GM23338 (cell line): ENCODE measurements around the gene AANAT. TPM values are rescaled to one million over a fixed set of nuclear protein-coding genes. Genes with fewer than 3 reads are reported as not detected.
A peak's percentile ranks its signal among the peaks of the same experiment; 100 is the strongest.

Experiments used
- ATAC-seq: fragments of 200-7000 bp; cut with Tn5 transposase; 3 replicates; pipeline ENCODE4 v1.9.1; 2020
- DNase-seq: peaks from one replicate; pipeline ENCODE4 v3.0.0-alpha.2; 2015; ENCODE audit warnings: low spot score
- H2AFZ ChIP-seq: fragments of 200-600 bp; sonication (generic); 2 replicates; pipeline ENCODE4 v1.8.0; 2016; ENCODE audit warnings: antibody characterized with exemption, mild to moderate bottlenecking, moderate library complexity
- H3F3A ChIP-seq: fragments of 200-600 bp; sonication (generic); replicated peaks from 2 replicates; pipeline ENCODE4 v1.8.0; 2017; ENCODE audit warnings: antibody characterized with exemption, mixed run types, low read depth
- H3K27ac ChIP-seq: fragments of 200-600 bp; sonication (generic); 2 replicates; pipeline ENCODE4 v1.6.1; 2016; ENCODE audit warnings: low read depth
- H3K27me3 ChIP-seq: fragments of 200-600 bp; sonication (generic); 2 replicates; pipeline ENCODE4 v1.8.0; 2016; ENCODE audit warnings: mild to moderate bottlenecking, mixed run types, moderate library complexity; ENCODE audit not compliant: insufficient read depth
- H3K36me3 ChIP-seq: fragments of 200-600 bp; sonication (generic); 2 replicates; pipeline ENCODE4 v1.8.0; 2016; ENCODE audit warnings: mild to moderate bottlenecking; ENCODE audit not compliant: insufficient read depth
- H3K4me1 ChIP-seq: fragments of 200-600 bp; sonication (generic); 2 replicates; pipeline ENCODE4 v1.8.0; 2016; ENCODE audit warnings: mild to moderate bottlenecking, moderate library complexity; ENCODE audit not compliant: insufficient read depth
- H3K4me2 ChIP-seq: fragments of 200-600 bp; sonication (generic); 2 replicates; pipeline ENCODE4 v1.7.1; 2017; ENCODE audit warnings: mixed run types
- H3K4me3 ChIP-seq: fragments of 200-600 bp; sonication (generic); 2 replicates; pipeline ENCODE4 v1.6.1; 2016; ENCODE audit warnings: mixed run types
- H3K79me2 ChIP-seq: fragments of 200-600 bp; sonication (generic); replicated peaks from 2 replicates; pipeline ENCODE4 v1.8.0; 2017; ENCODE audit warnings: mild to moderate bottlenecking; ENCODE audit not compliant: insufficient read depth
- H3K9me2 ChIP-seq: fragments of 200-600 bp; sonication (generic); 2 replicates; pipeline ENCODE4 v1.8.0; 2017; ENCODE audit not compliant: insufficient read depth
- H4K20me1 ChIP-seq: fragments of 200-600 bp; sonication (generic); replicated peaks from 2 replicates; pipeline ENCODE4 v1.8.0; 2017; ENCODE audit warnings: mild to moderate bottlenecking; ENCODE audit not compliant: insufficient read depth
- H3K27ac Mint-ChIP-seq: 2 replicates; pipeline ENCODE4 v1.8.0; 2020; ENCODE audit warnings: inconsistent platforms, mild to moderate bottlenecking, moderate library complexity, mixed read lengths
- H3K27me3 Mint-ChIP-seq: 3 replicates; pipeline ENCODE4 v1.8.0; 2022; ENCODE audit warnings: low read depth, mild to moderate bottlenecking, moderate library complexity, mixed read lengths, inconsistent platforms; ENCODE audit not compliant: insufficient read depth, poor library complexity
- H3K36me3 Mint-ChIP-seq: 3 replicates; pipeline ENCODE4 v1.8.0; 2021; ENCODE audit warnings: low read depth, mild to moderate bottlenecking, inconsistent platforms, moderate library complexity, mixed read lengths
- H3K4me1 Mint-ChIP-seq: 3 replicates; pipeline ENCODE4 v1.8.0; 2020; ENCODE audit warnings: mild to moderate bottlenecking, inconsistent platforms, mixed read lengths
- H3K4me3 Mint-ChIP-seq: 3 replicates; pipeline ENCODE4 v1.8.0; 2021; ENCODE audit warnings: moderate library complexity, mild to moderate bottlenecking, inconsistent platforms, mixed read lengths
- H3K9me3 Mint-ChIP-seq: 3 replicates; pipeline ENCODE4 v1.8.0; 2020; ENCODE audit warnings: moderate library complexity, mild to moderate bottlenecking, inconsistent platforms, mixed read lengths
- EZH2 ChIP-seq: fragments of 200-600 bp; sonication (generic); IDR thresholded peaks from one replicate; pipeline ENCODE4 v1.8.0; 2017; ENCODE audit warnings: antibody characterized with exemption, mild to moderate bottlenecking, low read depth; ENCODE audit not compliant: unreplicated experiment
- EZH2phosphoT487 ChIP-seq: fragments of 200-600 bp; sonication (generic); IDR thresholded peaks from one replicate; pipeline ENCODE4 v1.8.1; 2018; ENCODE audit warnings: antibody characterized with exemption; ENCODE audit not compliant: unreplicated experiment
- JUNB ChIP-seq: IDR thresholded peaks from one replicate; pipeline ENCODE4 v1.6.1; 2016; ENCODE audit warnings: antibody characterized with exemption; ENCODE audit not compliant: unreplicated experiment
- NANOG ChIP-seq: IDR thresholded peaks from 2 replicates; pipeline ENCODE4 v1.6.1; 2016; ENCODE audit warnings: antibody characterized with exemption, borderline replicate concordance
- POLR2AphosphoS5 ChIP-seq: IDR thresholded peaks from 2 replicates; pipeline ENCODE4 v1.6.1; 2016; ENCODE audit warnings: antibody characterized with exemption, low read depth
- polyA plus RNA-seq: library from polyadenylated mRNA; unstranded; fragments of >200 nt; fragmentation: Nextera tagmentation; extraction: Ambion mirVana; gene quantifications from 2 replicates; pipeline ENCODE4 v1.2.1, GENCODE V29; 2016
- total RNA-seq: library from RNA; depleted of rRNA; stranded (reverse); fragments of >200 nt; shearing (Covaris generic); gene quantifications from 2 replicates; pipeline ENCODE4 v1.2.3, GENCODE V29; 2014
- TF ChIP-seq, protein P1 (sequence below): IDR thresholded peaks from one replicate; pipeline ENCODE4 v1.6.1; 2018; ENCODE audit warnings: antibody characterized with exemption; ENCODE audit not compliant: unreplicated experiment
- TF ChIP-seq, protein P2 (sequence below): fragments of 250-450 bp; sonication (Bioruptor Pico); IDR thresholded peaks from 2 replicates; pipeline ENCODE4 v1.5.0; 2020; ENCODE audit warnings: mild to moderate bottlenecking, moderate library complexity
- TF ChIP-seq, protein P3 (sequence below), 2 experiments: fragments of 200-600 bp in 1 of 2; sonication (generic) in 1 of 2; conservative IDR thresholded peaks; 2 replicates each; pipeline versions ENCODE4 v1.5.1 to v1.6.1; 2016 to 2017; ENCODE audit warnings: antibody characterized with exemption in 2 of 2, low read depth in 2 of 2, mild to moderate bottlenecking in 2 of 2, moderate library complexity in 1 of 2
- TF ChIP-seq, protein P4 (sequence below): IDR thresholded peaks from 2 replicates; pipeline ENCODE4 v1.6.1; 2016; ENCODE audit warnings: antibody characterized with exemption

Gene AANAT
- total and polyA plus RNA-seq, 2 experiments from 2014 or later, result 0.28 to 1.0 TPM

DNA sequence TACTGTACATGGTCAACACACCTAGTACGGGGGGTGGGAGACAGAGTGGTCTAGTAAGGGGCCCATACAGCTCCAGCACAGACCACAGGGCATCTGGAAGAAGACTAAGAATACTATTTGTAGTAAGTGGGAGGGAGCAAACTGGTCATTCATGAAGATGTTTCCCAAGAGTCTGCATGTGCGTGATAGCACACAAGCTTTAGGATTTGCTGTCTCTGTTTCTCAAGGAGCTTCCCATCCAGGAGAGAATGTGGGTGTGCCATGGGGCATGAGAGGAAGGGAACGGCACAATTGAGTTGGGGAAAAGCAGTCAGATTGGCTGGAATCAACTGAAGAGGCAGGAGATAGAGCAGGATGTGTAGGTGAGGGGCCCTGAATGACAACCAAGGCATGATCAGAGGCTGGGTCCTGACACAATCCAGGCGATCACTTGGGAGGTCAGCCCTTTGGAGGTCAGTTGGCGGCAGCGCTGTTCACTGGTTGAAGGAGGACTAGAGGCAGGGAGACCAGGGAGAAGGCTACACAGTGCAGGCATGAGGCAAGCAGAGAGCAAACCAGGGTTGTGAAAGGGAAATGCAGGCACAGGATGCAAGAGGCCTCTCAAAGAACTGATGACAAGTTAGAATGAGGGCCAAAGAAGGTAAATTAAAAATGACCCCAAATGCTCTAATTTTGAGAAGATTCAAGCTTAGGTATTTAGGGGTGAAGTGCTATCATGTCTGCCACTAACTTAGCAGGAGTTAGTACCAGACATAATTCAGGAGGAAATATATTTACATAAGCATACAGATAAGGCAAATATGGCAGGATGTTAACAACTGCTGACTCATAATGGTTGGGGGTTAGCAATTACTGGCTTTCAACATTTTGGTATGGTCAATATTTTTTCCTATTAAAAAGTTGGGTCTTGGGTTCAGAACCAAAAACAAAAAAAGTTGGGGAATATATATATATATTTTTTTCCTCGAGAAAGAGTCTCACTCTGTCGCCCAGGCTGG is 24.8 kb upstream of the AANAT start:
- TF ChIP-seq EZH2, result no peak
- TF ChIP-seq NANOG, result no peak
- TF ChIP-seq JUNB, result no peak
- TF ChIP-seq, protein P1, sequence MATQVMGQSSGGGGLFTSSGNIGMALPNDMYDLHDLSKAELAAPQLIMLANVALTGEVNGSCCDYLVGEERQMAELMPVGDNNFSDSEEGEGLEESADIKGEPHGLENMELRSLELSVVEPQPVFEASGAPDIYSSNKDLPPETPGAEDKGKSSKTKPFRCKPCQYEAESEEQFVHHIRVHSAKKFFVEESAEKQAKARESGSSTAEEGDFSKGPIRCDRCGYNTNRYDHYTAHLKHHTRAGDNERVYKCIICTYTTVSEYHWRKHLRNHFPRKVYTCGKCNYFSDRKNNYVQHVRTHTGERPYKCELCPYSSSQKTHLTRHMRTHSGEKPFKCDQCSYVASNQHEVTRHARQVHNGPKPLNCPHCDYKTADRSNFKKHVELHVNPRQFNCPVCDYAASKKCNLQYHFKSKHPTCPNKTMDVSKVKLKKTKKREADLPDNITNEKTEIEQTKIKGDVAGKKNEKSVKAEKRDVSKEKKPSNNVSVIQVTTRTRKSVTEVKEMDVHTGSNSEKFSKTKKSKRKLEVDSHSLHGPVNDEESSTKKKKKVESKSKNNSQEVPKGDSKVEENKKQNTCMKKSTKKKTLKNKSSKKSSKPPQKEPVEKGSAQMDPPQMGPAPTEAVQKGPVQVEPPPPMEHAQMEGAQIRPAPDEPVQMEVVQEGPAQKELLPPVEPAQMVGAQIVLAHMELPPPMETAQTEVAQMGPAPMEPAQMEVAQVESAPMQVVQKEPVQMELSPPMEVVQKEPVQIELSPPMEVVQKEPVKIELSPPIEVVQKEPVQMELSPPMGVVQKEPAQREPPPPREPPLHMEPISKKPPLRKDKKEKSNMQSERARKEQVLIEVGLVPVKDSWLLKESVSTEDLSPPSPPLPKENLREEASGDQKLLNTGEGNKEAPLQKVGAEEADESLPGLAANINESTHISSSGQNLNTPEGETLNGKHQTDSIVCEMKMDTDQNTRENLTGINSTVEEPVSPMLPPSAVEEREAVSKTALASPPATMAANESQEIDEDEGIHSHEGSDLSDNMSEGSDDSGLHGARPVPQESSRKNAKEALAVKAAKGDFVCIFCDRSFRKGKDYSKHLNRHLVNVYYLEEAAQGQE, result no peak
- TF ChIP-seq, protein P2, sequence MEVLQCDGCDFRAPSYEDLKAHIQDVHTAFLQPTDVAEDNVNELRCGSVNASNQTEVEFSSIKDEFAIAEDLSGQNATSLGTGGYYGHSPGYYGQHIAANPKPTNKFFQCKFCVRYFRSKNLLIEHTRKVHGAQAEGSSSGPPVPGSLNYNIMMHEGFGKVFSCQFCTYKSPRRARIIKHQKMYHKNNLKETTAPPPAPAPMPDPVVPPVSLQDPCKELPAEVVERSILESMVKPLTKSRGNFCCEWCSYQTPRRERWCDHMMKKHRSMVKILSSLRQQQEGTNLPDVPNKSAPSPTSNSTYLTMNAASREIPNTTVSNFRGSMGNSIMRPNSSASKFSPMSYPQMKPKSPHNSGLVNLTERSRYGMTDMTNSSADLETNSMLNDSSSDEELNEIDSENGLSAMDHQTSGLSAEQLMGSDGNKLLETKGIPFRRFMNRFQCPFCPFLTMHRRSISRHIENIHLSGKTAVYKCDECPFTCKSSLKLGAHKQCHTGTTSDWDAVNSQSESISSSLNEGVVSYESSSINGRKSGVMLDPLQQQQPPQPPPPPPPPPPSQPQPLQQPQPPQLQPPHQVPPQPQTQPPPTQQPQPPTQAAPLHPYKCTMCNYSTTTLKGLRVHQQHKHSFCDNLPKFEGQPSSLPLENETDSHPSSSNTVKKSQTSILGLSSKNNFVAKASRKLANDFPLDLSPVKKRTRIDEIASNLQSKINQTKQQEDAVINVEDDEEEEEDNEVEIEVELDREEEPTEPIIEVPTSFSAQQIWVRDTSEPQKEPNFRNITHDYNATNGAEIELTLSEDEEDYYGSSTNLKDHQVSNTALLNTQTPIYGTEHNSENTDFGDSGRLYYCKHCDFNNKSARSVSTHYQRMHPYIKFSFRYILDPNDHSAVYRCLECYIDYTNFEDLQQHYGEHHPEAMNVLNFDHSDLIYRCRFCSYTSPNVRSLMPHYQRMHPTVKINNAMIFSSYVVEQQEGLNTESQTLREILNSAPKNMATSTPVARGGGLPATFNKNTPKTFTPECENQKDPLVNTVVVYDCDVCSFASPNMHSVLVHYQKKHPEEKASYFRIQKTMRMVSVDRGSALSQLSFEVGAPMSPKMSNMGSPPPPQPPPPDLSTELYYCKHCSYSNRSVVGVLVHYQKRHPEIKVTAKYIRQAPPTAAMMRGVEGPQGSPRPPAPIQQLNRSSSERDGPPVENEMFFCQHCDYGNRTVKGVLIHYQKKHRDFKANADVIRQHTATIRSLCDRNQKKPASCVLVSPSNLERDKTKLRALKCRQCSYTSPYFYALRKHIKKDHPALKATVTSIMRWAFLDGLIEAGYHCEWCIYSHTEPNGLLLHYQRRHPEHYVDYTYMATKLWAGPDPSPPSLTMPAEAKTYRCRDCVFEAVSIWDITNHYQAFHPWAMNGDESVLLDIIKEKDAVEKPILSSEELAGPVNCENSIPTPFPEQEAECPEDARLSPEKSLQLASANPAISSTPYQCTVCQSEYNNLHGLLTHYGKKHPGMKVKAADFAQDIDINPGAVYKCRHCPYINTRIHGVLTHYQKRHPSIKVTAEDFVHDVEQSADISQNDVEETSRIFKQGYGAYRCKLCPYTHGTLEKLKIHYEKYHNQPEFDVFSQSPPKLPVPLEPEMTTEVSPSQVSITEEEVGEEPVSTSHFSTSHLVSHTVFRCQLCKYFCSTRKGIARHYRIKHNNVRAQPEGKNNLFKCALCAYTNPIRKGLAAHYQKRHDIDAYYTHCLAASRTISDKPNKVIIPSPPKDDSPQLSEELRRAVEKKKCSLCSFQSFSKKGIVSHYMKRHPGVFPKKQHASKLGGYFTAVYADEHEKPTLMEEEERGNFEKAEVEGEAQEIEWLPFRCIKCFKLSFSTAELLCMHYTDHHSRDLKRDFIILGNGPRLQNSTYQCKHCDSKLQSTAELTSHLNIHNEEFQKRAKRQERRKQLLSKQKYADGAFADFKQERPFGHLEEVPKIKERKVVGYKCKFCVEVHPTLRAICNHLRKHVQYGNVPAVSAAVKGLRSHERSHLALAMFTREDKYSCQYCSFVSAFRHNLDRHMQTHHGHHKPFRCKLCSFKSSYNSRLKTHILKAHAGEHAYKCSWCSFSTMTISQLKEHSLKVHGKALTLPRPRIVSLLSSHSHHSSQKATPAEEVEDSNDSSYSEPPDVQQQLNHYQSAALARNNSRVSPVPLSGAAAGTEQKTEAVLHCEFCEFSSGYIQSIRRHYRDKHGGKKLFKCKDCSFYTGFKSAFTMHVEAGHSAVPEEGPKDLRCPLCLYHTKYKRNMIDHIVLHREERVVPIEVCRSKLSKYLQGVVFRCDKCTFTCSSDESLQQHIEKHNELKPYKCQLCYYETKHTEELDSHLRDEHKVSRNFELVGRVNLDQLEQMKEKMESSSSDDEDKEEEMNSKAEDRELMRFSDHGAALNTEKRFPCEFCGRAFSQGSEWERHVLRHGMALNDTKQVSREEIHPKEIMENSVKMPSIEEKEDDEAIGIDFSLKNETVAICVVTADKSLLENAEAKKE, result no peak
- no peak for TF ChIP-seq EZH2phosphoT487
- TF ChIP-seq, protein P3, sequence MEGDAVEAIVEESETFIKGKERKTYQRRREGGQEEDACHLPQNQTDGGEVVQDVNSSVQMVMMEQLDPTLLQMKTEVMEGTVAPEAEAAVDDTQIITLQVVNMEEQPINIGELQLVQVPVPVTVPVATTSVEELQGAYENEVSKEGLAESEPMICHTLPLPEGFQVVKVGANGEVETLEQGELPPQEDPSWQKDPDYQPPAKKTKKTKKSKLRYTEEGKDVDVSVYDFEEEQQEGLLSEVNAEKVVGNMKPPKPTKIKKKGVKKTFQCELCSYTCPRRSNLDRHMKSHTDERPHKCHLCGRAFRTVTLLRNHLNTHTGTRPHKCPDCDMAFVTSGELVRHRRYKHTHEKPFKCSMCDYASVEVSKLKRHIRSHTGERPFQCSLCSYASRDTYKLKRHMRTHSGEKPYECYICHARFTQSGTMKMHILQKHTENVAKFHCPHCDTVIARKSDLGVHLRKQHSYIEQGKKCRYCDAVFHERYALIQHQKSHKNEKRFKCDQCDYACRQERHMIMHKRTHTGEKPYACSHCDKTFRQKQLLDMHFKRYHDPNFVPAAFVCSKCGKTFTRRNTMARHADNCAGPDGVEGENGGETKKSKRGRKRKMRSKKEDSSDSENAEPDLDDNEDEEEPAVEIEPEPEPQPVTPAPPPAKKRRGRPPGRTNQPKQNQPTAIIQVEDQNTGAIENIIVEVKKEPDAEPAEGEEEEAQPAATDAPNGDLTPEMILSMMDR (conservative IDR thresholded peaks at IDR 0.05; ENCODE audit: low read depth in 2 of 2), result no peak
- no peak for TF ChIP-seq POLR2AphosphoS5
- TF ChIP-seq, protein P4, sequence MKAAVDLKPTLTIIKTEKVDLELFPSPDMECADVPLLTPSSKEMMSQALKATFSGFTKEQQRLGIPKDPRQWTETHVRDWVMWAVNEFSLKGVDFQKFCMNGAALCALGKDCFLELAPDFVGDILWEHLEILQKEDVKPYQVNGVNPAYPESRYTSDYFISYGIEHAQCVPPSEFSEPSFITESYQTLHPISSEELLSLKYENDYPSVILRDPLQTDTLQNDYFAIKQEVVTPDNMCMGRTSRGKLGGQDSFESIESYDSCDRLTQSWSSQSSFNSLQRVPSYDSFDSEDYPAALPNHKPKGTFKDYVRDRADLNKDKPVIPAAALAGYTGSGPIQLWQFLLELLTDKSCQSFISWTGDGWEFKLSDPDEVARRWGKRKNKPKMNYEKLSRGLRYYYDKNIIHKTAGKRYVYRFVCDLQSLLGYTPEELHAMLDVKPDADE, result no peak
- H3F3A ChIP-seq, result peaks cover 18% of the 10 kb centered on the region
- no peaks in the 10 kb centered on the region for H3K27me3 ChIP-seq
- Mint-ChIP-seq H3K27me3 (peaks cover 14% of the 10 kb centered on the region), H3K4me1 (peaks cover 92% of the 10 kb centered on the region), H3K27ac (peak overlapping the region; percentile 77), H3K9me3 (no peaks in the 10 kb centered on the region), H3K4me3 (peak overlapping the region; percentile 41; the same call in 1 of the 3 replicates), H3K36me3 (peaks cover 8% of the 10 kb centered on the region)
- DNase-seq, result no peak
- peak overlapping the region; percentile 50 for H3K4me2 ChIP-seq
- no peaks in the 10 kb centered on the region for H3K9me2 ChIP-seq
- peaks cover 90% of the 10 kb centered on the region for H3K79me2 ChIP-seq
- peaks cover 25% of the 10 kb centered on the region for H4K20me1 ChIP-seq
- ATAC-seq, result no peak
- H3K4me3 ChIP-seq, result peak overlapping the region; percentile 2; the same call in 1 of the 2 replicates
- H2AFZ ChIP-seq, result no peak overlapping the region
- H3K4me1 ChIP-seq, result peaks cover 97% of the 10 kb centered on the region
- H3K27ac ChIP-seq, result peak overlapping the region; percentile 59
- no peaks in the 10 kb centered on the region for H3K36me3 ChIP-seq
